GM18873 (cell line): ENCODE data around the gene MCM3AP.
"Not testable (repeated sequence)": the region's sequence is repeated elsewhere in the genome, so short reads cannot be mapped to it uniquely, and the experiment has no call there.

Experiments
- ATAC-seq: cut with Tn5 transposase; IDR thresholded peaks from one replicate; pipeline ENCODE4 v1.9.1; 2021; ENCODE audit warnings: mild to moderate bottlenecking, moderate library complexity, moderate number of reproducible peaks; ENCODE audit not compliant: unreplicated experiment, low FRiP score

Gene MCM3AP

DNA sequence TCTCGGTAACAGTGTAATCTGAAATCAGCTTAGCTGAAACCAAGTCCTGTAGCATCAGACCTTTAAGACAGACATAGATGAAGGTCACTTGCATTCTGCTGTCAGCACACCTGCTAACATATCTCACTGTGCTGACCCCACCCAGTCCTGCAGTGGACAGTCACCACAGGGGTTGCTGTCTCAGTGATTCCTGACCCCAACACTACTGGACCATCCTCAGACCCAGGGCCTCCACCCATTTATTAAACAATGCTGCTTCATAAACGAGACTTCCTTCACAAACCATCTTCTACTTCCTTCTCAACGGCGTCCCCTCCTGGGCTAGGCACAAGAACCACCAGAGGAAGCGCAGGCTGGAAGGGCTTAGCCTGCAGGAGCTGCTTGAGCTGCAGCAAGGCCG lies 39.1 kb downstream of the MCM3AP start:
- no peak for ATAC-seq

- no peak for ATAC-seq
These were observed 40.0 kb downstream of the MCM3AP start for GRCh38 chr21:46245213-46245915.

- no peak for ATAC-seq
These were observed 40.8 kb downstream of the MCM3AP start for GRCh38 chr21:46244602-46245001.

DNA sequence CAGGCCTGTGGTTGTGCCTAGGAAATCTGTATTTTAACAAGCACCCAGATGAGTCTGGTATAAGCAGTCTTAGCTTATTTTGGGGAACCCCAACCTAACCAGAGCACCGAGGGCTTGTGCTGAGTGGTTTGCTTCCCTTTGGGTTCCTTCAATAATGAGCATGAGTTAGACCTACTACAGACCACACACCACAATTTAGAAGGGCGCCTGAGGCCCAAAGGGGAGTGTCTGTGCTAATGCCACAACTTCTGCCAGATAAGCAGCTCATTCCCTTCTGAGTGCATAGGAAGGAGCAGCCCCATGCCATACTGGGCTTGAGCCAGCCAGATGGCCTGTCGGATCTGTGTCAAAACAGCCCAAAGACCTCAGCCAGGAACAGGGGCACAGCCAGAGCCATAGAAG lies 41.5 kb downstream of the MCM3AP start:
- no peak for ATAC-seq

DNA sequence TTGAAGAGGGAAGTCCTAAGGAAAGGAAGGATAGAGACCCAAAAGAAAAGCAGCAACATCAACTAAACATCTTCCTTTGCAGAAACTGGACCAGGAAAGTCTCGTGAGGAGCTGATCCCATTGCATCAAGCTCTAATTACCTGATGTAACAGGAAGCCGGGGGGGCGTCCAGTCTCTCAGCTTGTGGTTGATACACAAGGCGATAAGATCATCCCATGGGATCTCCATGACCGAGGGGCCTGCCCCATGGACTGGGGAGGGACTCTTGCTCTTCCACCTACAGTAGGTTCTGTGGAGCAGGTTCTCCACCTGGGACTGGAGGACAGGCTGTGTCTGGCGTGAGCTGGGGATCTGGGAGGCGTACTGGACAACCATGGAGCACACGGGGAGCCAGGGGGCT lies 42.1 kb downstream of the MCM3AP start:
- no peak for ATAC-seq

DNA sequence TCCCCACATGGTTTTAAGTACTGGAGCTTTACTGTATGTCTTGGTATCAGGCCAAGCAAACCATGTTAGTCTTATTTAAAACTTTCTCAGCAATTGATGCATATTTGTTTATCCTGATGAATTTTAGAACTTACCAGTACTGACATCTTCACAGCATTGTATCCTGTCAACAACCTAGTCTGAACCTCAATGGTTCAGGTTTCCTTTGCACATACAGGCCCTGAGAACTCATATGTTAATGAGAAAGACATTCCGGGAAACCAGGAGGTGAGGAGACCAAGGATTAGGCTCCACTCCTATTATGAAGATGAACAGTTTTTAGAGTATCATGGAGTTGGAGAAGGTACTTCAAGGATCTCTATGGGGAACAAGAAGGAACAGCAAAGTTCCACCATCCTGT lies 43.8 kb downstream of the MCM3AP start:
- not testable (repeated sequence) for ATAC-seq

- no peak for ATAC-seq
These were observed 45.5 kb downstream of the MCM3AP start for GRCh38 chr21:46239817-46240325.

GRCh38 chr21:46237474-46237873 lies 47.9 kb downstream of the MCM3AP start:
- no peak for ATAC-seq

DNA sequence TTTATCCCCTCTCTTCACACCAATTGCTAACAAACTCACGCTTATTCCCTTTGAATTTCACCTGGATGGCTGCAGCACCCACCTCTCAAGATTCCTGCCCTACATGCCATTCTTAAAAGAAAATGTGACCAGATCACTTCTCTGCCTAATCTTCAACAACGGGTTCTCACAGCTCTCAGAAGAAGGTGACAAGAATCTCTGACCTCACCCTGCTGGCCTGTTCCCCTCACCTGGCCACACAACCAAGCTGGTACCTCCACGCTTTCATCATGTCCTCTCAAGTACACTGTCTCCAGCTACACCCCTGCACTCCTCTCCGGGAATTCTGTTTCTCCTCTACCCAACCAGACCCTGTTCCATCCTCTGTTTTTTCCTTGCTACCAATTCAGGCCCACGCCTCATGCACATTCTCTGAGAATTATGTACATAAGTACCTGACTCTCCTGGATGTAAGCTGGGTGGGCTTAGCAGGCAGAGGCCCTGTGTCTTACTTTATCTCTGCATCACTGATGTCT lies 50.9 kb downstream of the MCM3AP start:
- no peak for ATAC-seq

DNA sequence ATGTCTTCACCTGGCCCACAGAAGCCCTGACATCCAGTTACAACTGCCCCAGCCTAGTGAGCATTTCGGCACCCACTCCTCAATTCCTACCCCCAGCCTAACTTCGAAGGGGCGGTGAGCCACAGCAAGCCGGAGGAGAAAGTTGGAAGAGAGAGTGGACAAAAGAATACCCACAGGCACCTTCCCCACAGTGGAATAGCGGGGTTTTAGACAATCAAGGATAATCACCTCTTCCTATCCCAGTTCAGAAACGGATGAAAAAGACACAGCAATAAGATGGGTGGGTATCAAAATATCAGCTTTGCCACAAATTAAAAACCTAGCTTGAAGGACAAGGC lies 55.5 kb downstream of the MCM3AP start:
- ATAC-seq = no peak

- ATAC-seq = peak; percentile 21
These were observed 56.1 kb downstream of the MCM3AP start for GRCh38 chr21:46229133-46229922.

DNA sequence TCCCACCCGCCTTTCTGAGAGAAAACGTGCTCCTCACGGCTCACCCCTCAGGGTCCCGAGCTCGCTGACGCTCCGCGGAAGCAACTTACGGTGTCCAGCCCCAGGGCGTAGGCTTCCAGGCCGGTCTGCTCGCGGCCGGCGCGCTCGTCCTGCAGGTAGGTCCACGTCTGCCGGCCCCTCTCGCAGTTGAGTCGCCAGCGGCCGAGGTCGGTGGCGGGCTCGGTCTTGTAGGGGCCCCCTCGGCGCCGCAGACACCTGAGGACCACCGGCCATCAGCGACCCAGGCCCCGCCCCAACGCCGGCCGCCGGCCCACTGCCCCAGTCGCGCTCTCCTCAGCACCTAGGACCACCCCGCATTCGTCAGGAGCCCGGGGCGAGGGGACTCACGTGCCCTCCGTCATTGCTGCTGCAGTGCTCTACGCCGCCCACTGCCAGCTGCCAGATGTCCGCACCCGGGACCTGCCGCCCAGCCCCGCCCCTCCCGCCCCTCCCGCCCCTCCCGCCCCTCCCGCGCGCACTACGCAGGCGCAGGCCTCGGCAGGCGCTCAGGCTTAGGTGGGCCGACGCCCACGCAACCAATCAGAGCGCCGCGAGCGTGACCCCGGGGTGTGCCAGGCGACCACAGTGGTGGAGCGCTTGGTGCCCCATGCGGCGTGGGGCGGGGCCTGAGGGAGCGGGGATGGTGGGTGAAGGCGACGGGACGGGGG lies 56.9 kb downstream of the MCM3AP start, which contains the start of gene LSS:
TSS of gene LSS (minus strand) at position 430 of the 707 bp plus-strand sequence. CDS start at position 401, 29 bp downstream.
- ATAC-seq = peak; percentile 57

DNA sequence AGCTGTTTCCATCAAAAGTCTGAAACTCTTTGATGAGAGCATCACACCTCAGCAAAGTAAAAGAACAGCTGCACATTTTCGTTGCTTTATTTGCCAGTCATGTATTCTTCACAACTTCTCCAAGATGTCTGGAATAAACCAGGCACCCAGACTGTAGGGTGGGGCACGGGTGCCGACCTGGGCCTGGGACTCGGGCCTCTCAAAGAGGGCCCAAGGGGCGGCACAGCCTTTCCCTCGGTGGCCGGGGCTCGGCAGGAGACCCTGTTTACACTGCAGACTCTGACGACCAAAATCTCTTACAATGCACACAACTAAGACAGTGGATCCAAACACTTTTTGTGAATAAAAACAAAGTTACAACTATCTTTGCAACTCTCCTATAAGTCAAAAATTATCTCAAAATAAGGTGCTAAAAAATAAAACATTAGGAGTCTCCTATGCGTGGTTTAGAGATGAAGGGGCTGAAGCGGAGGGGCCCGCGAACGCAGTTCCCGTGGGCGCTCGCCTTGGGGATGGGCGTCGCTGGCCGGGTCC lies 57.5 kb downstream of the MCM3AP start:
- no peak for ATAC-seq

DNA sequence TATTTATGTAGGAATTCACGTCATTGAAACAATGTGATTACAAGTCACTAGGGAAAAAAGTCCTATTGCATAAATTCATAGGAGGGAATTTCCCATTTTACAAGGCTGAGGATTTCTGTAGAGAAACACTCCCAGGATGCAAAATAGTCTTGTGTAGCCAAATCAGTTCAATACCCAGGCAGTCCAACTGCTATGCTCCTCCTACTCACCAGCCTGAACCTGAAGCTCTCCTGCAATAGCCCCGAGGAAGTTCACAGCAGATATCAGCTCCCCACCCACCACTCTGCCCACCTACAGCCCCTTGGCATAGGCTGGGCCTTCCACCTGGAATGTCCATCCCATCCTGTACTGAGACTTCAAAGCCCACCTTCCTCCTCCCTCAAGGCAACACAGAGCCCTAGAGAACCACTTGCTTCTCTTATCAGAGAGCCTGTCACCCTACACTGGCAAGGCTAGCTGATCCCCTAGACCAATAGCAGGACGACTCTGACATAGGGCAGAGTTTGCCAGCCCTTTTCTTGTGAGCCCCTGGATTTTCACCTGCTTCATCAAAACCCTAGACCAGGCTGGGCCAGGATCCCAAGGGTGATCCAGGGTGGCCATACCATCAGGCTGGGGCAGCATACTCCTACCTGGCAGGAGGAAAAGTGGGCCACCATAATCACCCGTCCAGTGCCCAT lies 58.4 kb downstream of the MCM3AP start:
- ATAC-seq = no peak

GRCh38 chr21:46226146-46226545 lies 59.3 kb downstream of the MCM3AP start:
- no peak for ATAC-seq

GRCh38 chr21:46223661-46224060 lies 61.8 kb downstream of the MCM3AP start:
- ATAC-seq = not testable (repeated sequence)

- no peak for ATAC-seq
These were observed 62.2 kb downstream of the MCM3AP start for GRCh38 chr21:46223217-46223616.

DNA sequence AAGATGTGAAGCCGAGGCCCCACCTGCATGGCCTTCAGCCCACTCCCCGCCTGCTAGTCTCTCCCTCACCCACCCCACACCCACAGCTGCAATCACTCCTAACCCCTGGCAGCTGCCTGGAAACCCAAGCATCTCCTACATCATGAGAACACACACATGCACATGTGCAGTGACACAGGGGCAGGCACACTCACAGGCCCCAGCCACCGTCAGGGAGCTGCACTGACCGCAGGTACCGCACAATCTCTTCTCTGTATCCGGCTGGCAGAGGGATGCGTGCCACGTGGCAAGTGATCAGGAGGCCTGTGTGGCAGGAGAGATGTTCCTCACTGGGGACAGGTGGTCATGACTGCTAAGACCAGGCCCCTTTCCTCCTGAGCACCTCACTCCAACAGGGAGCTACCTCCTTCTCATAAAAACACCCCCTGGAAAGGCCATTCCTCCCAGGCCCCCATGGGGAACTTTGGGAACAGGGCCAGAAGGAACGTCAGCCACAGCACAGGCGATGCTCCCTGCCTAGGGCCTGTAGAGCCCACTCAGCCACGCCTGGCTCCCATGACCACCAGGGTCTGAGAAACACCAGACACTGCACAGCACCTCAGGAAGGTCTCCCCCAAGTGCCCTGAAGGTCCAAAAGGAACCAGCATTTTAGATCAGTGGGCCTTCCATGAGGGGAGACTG lies 62.8 kb downstream of the MCM3AP start:
- ATAC-seq = no peak

DNA sequence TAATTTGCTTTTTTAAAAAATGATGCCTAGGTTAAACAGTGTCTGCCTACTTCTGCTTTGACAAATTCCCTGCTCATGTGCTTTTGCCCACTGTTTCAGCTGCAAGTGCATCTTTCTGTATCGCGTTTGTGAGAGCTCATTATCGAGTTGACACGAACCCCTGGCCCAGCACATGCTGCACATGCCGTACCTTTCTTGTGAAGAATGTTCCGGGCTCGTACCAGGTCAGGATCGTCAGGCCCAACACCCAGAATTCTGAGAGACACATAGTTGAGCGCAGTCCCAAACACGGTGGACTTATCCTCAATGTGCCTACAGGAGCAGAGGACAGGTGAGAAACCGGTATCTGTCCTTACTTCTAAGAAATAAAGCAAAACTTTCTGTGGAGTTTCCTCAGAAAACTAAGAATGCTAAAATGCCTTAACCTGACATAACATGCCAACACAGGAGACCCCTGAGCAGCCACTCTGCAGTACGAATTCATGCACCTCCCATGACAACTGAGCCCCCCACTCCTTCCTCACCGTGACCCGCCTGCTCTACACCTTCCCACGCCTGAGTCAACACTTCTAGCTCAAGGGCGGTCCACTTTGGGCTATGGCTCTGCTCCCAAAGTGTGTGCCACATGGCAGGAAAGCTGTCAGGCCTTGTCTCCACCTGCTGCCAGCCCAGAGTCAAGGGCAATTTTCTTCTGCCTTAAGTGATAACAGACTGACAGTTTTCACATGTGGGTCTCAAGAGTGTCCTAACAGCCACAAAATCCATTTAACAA lies 63.6 kb downstream of the MCM3AP start:
- no peak for ATAC-seq
